Stimulated activated CD4-positive, alpha-beta T cell treated with anti-CD3 and anti-CD28 coated beads, Interleukin-12 subunit alpha, Interleukin-12 subunit beta, amount 100 ng/mL, for 24 hours (primary cell): ENCODE results near the gene CFAP92.
"Not testable (repeated sequence)": the region's sequence is repeated elsewhere in the genome, so short reads cannot be mapped to it uniquely, and the experiment has no call there.

Experiments used
- DNase-seq, 2 experiments: peaks; one replicate each; pipeline ENCODE4 v3.0.0-alpha.2; 2020; ENCODE audit warnings: low read depth in 2 of 2

CFAP92 gene

DNA sequence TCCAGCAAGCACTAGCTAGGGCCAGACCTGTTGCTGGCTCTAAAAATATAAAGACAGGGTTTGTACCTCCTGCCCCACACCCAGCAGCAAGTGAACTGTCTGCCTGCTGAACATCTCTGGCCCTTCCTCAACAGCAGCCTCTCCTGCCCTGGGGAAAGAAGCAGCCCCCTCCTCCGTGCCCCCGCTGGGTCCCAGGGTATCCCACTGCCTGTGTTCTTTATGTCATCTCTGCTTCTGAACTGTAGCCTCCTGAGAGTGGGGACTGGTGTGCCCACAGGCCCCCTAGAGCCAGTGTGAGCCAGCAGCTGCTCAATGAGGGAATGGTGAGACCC, 60.0 kb downstream of the CFAP92 start:
- no peak for DNase-seq

DNA sequence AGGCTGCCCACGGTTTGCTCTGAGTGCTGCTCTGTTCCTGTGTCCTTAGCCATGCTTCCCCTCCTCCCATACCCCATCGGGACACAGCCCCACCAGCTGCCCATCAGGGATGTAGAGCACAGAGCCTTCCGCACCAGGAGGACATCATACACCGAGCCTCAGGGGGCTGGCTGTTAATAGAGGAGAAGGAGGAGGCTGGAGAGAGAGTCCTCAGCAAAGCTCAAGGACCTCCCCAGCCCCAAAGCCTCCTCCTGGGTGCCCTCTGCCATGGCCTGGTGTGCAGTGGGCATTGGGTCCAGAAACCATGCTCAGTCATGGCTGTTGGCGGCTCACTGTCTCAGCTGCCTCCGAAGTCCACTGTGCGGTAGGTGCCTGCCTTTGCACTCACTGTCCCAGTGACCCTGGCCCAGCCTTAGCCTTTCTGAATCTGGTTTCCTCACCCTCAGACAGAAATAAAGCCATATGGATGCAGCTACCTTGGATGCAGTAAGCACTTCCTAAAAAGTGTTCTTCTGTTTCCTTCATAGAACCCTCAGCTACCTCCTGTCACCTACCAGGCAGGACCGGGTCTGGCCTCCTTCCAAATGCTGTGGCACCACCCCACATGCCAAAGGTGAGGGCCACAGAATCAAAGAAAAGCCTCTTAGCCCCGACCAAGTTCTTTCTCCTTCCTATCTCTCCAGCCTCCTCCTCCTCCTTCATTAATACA, 60.5 kb downstream of the CFAP92 start:
- no peak for DNase-seq

DNA sequence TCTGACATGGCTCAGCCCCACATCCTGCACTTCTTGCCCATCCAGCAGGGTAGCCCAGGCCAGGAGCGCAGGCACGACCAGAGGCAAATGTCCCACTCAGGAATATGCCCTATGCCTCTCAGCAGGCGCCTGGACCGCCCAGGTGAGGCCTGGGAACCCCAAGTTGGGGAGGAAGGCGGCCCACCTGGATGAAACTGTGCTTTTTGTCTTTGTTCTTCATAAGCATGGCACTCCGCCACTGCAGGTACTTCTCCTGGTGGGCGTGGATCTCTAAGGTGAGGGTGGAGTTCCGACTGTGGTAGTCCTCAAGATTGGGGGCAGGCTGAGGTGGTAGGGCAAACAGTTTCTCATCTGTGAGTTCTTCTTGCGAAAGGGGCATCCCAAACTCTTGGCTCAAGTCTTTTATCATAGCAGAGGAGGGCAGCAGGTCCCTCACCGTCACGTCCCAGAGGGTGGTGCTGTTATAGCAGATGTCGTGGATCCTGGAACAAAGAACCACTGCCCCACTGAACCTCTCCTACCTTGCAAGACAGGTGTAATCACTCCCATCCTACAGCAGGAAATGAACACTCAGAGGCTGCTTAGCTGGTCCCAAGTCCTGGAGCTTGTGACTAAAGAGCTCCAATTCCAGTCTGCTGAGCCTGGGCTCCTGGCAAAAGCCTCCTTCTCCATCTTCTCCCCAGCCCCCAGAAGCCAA, 61.2 kb downstream of the CFAP92 start:
- no peak for DNase-seq

DNA sequence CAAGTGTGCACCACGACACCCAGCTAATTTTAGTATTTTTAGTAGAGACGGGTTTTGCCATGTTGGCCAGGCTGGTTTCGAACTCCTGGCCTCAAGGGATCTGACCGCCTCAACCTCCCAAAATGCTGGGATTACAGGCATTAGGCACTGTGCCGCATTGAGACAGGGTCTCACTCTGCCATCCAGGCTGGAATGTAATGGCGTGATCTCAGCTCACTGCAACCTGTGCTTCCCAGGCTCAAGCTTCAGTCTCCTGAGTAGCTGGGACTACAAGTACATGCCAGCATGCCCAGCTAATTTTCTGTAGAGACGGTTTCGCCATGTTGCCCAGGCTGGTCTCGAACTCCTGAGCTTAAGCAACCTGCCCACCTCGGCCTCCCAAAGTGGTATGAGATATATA, 62.8 kb downstream of the CFAP92 start:
- no peak for DNase-seq

DNA sequence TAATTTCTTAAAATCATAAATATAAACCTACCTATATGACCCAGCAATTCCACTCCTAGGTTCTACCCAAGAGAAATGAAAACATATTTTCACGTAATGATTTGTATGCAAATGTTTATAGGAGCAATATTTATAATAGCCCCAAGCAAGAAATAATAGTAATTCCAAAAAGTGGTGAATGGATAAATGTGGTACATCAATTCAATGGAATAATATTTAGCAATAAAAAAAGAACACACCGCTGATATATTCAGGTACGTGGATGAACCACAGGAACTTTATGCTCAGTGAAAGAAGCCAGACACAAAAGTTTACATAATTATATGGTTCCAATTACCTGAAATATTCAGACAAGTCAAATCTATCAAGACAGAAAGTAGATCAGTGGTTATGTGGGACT, 64.5 kb downstream of the CFAP92 start:
- no peak for DNase-seq

DNA sequence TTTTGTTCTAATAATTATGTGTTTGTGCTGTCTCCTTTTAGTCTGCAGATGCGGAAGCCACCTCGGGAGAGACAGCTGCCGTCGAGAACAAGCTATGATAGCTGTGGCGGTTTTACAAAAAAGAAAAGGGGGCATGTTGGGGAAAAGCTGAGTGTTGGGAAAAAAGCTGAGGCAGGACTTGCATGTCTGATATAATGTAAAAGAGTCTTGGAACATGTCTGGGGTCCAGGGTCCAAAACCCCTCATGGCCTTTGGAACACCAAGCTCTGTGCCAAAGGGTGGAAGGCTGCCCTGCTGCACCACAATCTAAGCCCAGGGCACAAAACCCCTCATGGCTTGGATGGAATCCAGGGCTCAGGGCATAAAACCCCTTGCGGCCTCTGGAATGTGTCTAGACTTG, 69.9 kb downstream of the CFAP92 start:
- DNase-seq: not testable (repeated sequence)

DNA sequence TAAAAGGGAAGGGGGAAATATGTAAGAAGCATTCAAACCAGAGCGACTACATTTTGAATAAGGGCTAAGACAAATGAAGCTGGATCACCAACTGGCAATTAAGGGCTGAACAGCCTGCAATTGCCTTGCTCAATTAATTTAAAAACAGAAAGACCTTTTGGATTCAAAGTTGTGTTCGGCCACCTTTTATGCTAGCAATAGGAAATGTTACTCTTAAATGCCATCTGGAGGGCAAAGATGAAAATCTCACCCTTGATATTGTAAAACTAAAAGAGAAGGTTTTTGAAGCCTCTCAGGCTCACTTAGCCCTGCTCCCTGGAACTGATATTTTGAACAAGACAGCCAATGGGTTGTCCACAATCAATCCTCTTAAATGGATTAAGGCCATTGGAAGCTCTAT, 70.3 kb downstream of the CFAP92 start:
- no peak for DNase-seq

DNA sequence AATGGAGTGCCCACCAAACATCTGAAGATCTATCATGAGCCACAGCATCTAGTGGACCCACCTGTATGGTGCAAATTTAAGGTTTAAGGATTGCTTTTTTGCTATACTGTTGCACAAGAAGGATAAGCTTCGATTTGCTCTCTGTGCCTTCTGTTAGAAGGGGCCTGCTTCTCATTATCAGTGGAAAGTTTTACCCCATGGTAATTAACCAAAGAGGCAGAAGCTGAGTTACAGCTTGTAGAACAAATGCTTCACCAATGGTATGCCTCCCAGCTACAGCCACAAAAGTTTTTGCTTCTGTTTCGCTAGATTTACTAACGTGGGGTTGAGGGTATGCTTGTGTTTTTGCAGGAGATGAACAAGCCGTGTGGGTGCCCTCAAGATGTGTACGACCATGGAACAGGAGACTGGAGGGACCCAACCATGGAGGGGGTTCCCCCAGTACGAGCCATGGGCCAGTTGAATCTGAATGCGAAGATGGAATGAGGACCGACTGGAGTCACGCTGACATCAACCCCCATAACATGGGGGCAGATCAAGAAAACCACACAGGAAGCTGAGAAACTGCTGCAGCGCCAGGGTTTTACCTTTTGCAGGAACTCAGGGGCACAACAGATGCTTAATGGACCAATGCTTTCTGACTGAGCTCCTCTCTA, 70.9 kb downstream of the CFAP92 start:
- DNase-seq: peak; percentile 30 to 35

DNA sequence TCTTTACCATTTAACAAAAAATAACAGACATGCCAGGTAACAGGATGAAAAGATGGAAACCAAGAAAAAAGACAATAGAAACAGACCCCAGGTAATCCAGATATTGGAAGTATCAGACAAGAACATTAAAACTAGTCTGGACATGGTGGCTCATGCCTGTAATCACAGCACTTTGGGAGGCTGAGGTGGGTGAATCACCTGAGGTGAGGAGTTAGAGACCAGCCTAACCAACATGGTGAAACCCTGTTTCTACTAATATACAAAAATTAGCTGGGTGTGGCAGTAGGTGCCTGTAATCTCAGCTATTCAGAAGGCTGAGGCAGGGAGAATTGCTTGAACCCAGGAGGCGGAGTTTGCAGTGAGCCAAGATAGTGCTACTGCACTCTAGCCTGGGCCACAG, 73.9 kb downstream of the CFAP92 start:
- DNase-seq: no peak

DNA sequence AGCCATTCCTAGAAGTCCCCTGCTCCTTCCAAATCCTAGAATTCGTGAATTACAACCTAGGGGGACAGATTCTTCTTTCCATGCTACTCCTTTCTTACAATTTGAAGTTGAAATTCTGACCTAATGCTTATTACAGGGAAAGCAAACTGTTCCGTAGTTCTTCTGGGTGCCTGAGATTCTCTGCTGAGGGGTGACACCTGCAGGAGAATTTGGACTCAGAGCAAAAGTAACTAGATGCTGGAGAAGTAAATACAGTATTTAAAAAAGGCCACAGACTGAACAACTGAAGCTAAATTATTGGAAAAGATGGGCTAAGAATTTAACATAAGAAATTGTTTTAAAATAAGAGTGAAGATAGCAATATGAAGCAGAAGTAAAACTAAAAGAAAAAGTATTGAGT, 76.6 kb downstream of the CFAP92 start:
- no peak for DNase-seq

DNA sequence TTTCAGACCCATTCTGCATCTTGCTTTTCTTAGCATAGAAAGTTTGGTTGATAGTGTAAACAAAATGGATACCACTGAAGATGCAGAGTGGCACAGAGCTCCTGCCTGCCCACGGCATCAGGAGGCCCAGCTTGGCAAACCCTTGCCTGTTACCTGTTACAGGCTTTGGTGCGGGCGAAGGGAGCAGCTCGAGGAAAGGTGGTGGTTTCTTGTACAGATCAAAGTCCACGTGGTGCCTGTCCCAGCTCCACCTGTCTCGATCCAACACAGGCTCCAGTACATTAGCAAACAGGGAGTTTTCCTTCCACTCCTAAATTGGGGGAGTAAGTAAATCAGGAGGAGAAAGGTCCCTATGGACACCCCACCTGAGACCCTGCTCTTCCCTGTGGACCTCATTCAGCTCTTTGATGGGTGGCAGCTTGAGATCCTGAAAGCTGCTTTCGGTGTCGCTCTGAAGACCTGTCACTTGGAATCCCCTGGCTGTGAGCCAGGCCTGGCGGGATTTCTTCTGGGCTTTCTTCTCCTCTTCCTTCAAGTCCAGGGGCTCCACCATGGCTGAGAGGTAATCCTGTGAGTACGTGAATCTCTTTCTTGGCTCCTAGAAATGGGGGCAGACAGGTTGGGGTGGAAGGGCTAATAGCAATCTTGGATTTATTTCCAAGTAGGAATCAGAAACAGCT, 78.8 kb downstream of the CFAP92 start:
- DNase-seq: no peak

DNA sequence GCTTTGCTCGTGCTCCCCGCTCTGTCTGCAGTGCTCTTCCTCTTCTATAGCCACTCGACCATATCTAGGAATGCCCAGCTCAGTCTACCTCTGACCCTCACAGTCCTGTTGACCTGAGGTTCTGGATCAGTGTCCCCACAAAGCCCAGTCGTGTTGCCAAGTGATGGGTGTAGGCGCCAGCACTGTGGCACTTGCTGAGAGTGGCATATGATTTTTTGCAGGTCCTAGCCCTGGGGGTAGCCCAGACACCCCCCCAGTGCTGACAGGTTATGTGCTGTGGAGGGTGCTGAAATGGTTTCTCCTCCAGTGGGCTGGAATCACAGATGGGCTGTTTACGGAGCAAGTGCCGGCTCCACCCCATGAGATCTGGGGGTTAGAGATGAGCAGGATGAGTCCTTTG, 82.0 kb downstream of the CFAP92 start:
- DNase-seq: no peak

DNA sequence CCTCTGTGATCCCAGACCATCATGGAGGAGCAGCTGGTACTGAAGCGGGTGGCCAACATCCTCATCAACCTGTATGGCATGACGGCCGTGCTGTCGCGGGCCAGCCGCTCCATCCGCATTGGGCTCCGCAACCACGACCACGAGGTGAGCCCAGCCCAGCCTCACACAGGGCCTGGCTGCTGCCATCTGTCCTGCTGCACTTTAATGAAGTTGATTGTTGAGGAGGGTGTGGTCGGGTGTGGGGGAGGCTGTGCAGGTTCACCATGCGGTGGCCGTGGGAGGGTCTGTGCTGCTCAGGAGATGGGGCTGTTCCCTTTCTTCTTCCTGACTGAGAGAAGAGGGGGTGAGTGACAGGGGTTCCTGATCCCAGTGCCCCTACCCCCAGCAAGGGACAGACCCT, 83.9 kb downstream of the CFAP92 start:
- no peak for DNase-seq

DNA sequence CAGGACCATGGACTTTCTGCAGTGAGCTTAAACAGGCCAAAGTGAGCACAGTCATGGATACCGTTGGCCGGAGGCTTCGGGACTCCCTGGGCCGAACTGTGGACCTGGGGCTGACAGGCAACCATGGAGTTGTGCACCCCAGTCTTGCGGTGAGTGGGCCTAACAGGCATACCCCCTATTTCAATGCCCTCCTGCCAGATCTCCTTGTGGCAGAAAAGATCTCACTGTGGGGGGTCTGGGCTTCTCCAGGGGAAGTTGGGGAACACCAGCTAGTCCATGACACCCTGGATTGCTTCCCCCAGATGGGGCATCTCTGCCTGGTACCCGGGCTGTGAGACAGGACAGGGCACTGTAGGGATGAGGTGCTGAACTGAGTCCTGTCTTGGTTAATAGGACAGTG, 84.9 kb downstream of the CFAP92 start:
- DNase-seq: no peak

DNA sequence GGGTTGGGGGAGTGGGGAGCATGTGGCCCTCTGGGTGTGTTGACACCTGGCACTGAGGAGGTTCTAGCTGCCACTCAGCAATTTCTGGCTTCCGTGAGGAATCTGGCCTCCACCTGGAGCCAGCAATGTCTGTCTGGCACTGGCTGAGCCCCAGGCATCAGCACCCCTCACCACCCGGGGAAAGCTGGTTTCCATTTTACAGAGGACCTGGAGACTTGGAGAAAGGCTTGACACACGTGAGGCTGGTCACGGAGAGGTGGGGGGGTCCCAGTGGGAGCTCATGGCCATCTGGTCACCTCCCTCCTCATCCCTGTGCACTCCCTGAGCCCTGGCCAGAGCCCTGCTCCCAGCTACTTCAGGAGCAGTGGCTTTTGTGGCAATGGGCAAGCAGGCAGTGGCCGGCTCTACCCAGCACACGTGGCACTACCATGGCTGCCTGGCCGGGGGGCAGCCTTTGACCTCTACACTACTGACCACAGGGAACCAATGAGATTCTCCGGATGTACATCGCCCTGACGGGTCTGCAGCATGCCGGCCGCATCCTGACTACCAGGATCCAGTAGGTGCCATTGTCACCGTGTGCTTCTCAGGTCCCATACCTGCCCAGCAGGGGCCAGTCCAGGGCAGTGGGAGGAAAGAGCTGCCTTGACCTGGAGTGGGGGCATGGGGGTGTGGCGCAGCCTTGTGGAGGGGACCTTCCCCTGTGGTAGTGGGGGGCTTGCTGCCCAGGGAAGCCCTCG, 86.0 kb downstream of the CFAP92 start:
- DNase-seq: no peak

DNA sequence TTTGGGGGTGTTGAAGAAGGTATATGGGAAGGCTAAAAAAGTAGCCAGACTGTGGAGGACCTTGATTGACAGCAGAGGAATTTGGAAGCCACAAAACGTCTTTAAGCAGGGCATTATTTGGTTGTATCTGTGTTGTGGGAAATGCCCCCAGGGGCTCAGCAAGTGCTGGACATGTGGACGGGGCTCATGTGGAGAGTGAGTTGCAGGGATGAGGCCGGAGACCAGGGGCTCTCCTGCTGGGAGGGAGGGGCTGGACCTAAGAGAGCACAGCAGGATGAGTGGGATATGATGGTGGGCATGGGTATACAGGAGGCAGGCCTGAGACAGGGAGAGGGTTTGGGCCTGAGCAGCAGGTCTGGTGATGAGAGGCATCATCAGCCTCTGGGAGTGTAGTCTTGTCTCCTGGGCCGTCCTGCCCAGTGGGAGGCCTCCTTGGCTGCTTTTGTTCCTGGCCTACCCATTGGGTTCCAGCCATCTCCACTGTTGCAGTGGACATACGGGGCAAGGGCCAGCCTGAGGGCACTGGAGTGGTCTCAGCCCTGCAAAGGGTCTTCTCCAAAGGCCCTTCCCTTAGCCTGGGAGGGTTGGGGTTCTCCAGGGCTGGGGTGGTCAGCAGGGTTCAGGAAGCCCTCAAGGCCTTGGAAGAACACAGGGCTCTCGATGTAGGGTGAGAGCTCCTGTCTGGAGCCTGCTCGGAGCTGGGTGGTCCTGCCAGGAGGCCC, 86.9 kb downstream of the CFAP92 start:
- DNase-seq: no peak

DNA sequence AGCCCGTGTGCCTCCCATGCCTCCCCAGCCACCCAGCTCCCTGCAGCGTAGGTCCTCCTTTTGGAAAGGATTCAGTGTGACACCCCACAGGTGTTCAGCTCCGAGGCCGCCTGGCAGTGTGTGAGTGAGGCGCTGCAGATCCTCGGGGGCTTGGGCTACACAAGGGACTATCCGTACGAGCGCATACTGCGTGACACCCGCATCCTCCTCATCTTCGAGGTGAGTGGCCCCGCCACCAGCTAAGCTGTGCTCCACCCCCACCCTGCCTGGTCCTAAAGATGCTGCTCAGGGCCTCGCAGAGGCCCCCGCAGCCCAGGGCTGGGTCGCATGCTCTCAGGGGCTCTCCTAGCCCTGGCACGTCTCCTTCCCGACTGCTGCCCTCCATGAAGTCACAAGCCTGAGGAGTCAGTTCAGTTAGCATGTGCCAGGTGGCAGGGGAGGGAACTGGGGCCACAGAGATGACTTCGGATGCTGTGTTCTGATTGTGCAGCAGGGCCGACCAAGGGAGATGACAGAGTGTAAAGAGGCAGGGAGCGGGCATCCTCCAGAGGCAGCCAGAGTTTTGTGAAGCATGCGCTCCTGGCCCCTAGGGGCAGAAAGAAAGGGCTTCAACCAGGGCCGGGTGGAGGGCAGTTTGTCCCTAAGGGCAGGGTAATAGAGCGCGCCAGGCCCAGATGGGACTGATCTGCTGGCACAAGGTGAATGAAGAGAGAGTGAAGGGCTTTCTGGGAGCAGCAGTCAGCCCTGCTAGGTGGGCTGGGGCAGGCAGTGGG, 87.7 kb downstream of the CFAP92 start:
- DNase-seq: no peak

DNA sequence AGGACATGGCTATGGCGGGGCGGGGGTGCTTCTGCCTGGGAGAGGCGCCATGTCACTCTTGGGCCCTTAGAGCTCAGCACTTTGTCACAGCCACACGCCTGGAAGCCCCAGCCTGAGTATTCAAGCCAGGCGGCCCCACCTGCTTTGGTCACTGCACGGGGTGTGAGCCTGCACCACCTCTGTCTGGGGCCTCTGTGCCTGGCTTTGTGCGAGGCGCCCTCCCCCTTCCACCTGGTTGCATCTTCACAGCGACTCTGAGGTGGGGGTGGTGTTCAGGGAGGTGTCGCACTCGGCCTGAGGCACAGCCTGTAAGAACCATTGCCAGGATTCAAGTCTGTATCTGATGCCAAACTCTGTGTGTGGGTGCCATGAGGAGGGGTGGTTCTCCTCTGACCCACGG, 90.4 kb downstream of the CFAP92 start:
- no peak for DNase-seq

DNA sequence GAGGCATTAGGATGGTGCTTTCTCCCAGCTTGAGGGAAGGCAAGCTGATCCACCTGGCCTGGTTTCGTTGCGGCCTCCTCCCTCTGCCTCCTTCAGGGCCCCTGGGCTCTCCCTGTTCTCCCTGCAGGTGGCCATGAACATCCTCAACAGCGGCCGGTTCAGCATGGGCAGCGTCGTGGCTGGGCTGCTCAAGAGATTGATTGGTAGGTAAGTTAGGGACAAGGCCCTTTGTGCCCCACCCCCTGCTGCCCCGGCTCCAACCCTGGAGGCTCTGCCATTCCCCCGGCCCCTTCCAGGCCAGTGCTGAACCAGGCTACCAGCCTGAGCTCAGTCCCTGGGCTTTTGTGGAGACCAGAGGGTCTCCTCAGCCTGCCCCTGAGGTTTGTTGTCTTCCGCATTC, 91.5 kb downstream of the CFAP92 start:
- no peak for DNase-seq

DNA sequence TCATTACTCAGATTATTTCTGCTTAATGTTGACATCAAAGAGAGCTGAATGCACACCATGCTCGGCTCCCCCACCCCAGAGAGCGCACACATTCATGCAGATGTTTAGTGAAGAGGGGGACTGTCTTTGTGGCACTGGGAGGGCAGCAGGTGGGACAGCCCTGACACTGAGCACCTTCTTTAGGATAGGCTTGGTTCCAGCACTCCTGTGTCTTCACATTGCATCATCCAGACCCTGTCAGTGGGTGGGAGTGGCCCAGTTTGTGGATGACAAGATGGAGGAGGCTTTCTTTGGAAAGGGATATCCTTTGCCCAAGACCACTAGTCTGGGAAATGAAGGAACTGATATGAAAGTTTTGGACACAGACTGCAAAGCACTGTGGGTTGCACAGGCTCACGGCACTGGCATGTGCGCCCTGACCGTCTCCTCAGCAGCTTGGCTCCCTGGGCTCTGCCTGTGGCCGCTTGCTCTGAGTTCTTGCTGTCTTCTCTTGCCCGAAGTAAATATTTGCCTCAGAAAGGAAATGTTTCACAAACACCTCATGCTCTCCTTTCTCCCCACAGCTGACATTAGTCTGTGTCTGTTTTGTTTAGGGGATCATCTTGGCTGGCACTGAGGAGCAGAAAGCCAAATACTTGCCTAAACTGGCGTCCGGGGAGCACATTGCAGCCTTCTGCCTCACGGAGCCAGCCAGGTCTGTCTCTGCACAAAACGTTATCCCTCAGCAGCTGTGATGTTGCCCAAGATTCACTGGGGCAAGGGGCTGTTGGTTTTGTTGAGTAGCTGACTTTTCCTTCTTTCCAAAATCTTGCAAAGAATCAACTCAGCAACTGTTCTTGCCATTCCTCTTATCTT, 97.8 kb downstream of the CFAP92 start:
- no peak for DNase-seq
